ENCODE measurements around the gene TMEM205. TPM values are rescaled to one million over a fixed set of nuclear protein-coding genes. Genes with fewer than 3 reads are reported as not detected.

The TMEM205 gene
- total and polyA plus RNA-seq, 2 of the 13 experiments (the other 11 are each of a cell fraction or from before 2014, with no cell fraction given) = 45.5 to 98.7 TPM

DNA sequence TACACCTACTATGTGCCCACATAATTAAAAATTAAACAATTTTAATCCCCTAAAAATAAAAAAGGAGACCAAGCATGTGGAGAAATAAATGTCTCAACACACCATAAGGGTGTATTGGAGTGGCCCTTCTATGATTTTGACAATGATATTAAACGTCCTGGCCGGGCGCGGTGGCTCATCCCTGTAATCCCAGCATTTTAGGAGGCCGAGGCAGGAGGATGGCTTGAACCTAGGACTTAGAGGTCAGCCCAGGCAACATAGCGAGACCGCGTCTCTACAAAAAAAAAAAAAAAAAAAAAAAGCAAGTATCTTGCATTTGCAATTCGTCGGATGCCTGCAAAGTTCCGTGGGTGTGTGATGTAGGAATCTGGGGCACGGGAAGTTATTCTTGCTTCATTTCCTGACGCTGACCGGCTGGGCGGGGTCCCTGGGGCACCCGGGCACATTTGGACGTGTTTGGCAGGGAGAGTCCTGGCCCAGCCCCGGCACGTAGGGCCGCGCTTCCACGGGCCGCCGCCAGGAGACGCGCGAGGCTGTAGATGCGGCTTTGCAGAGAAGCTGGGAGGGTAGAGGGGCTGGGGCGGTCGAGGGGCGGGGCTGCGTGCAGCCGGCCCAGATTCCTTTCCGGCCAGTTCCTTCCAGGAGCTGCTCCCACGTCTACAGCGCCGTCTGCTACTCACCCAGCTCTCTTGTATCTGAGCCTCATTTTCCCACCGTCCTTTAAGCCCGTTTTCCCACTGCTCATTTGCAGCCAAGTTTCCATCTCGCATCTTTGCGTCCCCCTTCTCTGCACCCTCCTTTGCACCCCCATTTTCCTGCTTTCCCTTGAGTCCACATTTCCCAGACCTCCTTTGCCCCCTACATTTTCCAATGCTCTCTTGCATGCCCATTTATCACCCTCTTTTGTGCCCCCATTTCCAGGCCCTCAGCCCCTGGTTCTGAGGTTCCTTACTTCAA lies 52.4 kb downstream of the TMEM205 start (continued):
- TF ChIP-seq, protein P1, sequence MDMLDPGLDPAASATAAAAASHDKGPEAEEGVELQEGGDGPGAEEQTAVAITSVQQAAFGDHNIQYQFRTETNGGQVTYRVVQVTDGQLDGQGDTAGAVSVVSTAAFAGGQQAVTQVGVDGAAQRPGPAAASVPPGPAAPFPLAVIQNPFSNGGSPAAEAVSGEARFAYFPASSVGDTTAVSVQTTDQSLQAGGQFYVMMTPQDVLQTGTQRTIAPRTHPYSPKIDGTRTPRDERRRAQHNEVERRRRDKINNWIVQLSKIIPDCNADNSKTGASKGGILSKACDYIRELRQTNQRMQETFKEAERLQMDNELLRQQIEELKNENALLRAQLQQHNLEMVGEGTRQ (IDR thresholded peaks at IDR 0.05; ENCODE audit: low read depth, low read length) = no peak
- TF ChIP-seq, protein P1 (CRISPR knock-in tag; IDR thresholded peaks at IDR 0.05; ENCODE audit: borderline replicate concordance) = no peak
- TF ChIP-seq KLF15 (CRISPR knock-in tag; IDR thresholded peaks at IDR 0.05; ENCODE audit: borderline replicate concordance) = 0 out of 2 replicates have a peak, but pooled peaks have one; percentile 19
- TF ChIP-seq, protein P2, sequence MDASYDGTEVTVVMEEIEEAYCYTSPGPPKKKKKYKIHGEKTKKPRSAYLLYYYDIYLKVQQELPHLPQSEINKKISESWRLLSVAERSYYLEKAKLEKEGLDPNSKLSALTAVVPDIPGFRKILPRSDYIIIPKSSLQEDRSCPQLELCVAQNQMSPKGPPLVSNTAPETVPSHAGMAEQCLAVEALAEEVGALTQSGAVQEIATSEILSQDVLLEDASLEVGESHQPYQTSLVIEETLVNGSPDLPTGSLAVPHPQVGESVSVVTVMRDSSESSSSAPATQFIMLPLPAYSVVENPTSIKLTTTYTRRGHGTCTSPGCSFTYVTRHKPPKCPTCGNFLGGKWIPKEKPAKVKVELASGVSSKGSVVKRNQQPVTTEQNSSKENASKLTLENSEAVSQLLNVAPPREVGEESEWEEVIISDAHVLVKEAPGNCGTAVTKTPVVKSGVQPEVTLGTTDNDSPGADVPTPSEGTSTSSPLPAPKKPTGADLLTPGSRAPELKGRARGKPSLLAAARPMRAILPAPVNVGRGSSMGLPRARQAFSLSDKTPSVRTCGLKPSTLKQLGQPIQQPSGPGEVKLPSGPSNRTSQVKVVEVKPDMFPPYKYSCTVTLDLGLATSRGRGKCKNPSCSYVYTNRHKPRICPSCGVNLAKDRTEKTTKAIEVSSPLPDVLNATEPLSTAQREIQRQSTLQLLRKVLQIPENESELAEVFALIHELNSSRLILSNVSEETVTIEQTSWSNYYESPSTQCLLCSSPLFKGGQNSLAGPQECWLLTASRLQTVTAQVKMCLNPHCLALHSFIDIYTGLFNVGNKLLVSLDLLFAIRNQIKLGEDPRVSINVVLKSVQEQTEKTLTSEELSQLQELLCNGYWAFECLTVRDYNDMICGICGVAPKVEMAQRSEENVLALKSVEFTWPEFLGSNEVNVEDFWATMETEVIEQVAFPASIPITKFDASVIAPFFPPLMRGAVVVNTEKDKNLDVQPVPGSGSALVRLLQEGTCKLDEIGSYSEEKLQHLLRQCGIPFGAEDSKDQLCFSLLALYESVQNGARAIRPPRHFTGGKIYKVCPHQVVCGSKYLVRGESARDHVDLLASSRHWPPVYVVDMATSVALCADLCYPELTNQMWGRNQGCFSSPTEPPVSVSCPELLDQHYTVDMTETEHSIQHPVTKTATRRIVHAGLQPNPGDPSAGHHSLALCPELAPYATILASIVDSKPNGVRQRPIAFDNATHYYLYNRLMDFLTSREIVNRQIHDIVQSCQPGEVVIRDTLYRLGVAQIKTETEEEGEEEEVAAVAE (CRISPR knock-in tag; IDR thresholded peaks at IDR 0.05; ENCODE audit: borderline replicate concordance) = no peak
- TF ChIP-seq, protein P3, sequence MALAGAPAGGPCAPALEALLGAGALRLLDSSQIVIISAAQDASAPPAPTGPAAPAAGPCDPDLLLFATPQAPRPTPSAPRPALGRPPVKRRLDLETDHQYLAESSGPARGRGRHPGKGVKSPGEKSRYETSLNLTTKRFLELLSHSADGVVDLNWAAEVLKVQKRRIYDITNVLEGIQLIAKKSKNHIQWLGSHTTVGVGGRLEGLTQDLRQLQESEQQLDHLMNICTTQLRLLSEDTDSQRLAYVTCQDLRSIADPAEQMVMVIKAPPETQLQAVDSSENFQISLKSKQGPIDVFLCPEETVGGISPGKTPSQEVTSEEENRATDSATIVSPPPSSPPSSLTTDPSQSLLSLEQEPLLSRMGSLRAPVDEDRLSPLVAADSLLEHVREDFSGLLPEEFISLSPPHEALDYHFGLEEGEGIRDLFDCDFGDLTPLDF (CRISPR knock-in tag; IDR thresholded peaks at IDR 0.05) = no peak
- TF ChIP-seq THAP11 (CRISPR knock-in tag; IDR thresholded peaks at IDR 0.05) = peak; percentile 43
- no peak for TF ChIP-seq ZNF264 (CRISPR knock-in tag; IDR thresholded peaks at IDR 0.05)
- TF ChIP-seq ARNT (IDR thresholded peaks at IDR 0.05) = no peak
- no peak for TF ChIP-seq ZNF746 (CRISPR knock-in tag; IDR thresholded peaks at IDR 0.05)
- TF ChIP-seq, protein P4, sequence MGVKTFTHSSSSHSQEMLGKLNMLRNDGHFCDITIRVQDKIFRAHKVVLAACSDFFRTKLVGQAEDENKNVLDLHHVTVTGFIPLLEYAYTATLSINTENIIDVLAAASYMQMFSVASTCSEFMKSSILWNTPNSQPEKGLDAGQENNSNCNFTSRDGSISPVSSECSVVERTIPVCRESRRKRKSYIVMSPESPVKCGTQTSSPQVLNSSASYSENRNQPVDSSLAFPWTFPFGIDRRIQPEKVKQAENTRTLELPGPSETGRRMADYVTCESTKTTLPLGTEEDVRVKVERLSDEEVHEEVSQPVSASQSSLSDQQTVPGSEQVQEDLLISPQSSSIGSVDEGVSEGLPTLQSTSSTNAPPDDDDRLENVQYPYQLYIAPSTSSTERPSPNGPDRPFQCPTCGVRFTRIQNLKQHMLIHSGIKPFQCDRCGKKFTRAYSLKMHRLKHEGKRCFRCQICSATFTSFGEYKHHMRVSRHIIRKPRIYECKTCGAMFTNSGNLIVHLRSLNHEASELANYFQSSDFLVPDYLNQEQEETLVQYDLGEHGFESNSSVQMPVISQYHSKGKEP (CRISPR knock-in tag; IDR thresholded peaks at IDR 0.05) = no peak
- 0 out of 2 replicates have a peak, but pooled peaks have one; percentile 8 for TF ChIP-seq RARA (CRISPR knock-in tag; IDR thresholded peaks at IDR 0.05)
- TF ChIP-seq SP4 (CRISPR knock-in tag; IDR thresholded peaks at IDR 0.05) = peak; percentile 64
- TF ChIP-seq MTERF4 (CRISPR knock-in tag; IDR thresholded peaks at IDR 0.05) = no peak
- TF ChIP-seq RBM39 (IDR thresholded peaks at IDR 0.05; ENCODE audit: low read depth, low read length, poor library complexity, severe bottlenecking) = no peak
- no peak for TF ChIP-seq BATF2 (CRISPR knock-in tag; IDR thresholded peaks at IDR 0.05)
